SU-DHL-6 (cell line): ENCODE measurements around the gene FAM177B.
A peak's percentile ranks its signal among the peaks of the same experiment; 100 is the strongest.

Source experiments
- H2AFZ ChIP-seq: fragments of 200-600 bp; sonication (generic); 2 replicates; pipeline ENCODE4 v1.6.1; 2014; ENCODE audit warnings: low read depth, mild to moderate bottlenecking, moderate library complexity, mixed read lengths, antibody characterized with exemption, low read length; ENCODE audit not compliant: severe bottlenecking
- H3F3A ChIP-seq: fragments of 200-600 bp; shearing (Covaris generic); 2 replicates; pipeline ENCODE4 v1.6.0; 2016; ENCODE audit warnings: antibody characterized with exemption, mild to moderate bottlenecking; ENCODE audit not compliant: insufficient read depth
- H3K27ac ChIP-seq: fragments of 200-600 bp; sonication (generic); 2 replicates; pipeline ENCODE4 v1.5.1; 2016; ENCODE audit warnings: low read depth, mild to moderate bottlenecking, low read length, moderate library complexity, mixed read lengths
- H3K27me3 ChIP-seq: fragments of 200-600 bp; sonication (generic), shearing (Covaris generic); 2 replicates; pipeline ENCODE4 v1.6.0; 2014; ENCODE audit warnings: mild to moderate bottlenecking, low read length
- H3K36me3 ChIP-seq: fragments of 200-600 bp; sonication (generic); 2 replicates; pipeline ENCODE4 v1.6.1; 2014; ENCODE audit warnings: mild to moderate bottlenecking, low read length, mixed read lengths
- H3K4me2 ChIP-seq: fragments of 300-600, 200-600 bp; shearing (Covaris generic), sonication (generic); 2 replicates; pipeline ENCODE4 v1.6.0; 2014; ENCODE audit warnings: low read length, low read depth, mild to moderate bottlenecking; ENCODE audit not compliant: poor library complexity, severe bottlenecking
- H3K4me3 ChIP-seq: fragments of 200-600 bp; sonication (generic); 2 replicates; pipeline ENCODE4 v1.5.1; 2014; ENCODE audit warnings: antibody characterized with exemption, low read length, mild to moderate bottlenecking, mixed read lengths; ENCODE audit not compliant: insufficient read depth, poor library complexity, severe bottlenecking
- H3K79me2 ChIP-seq: fragments of 200-600 bp; sonication (generic); 2 replicates; pipeline ENCODE4 v1.6.1; 2014; ENCODE audit warnings: mild to moderate bottlenecking, low read length, moderate library complexity; ENCODE audit not compliant: insufficient read depth
- H3K9ac ChIP-seq: fragments of 200-600 bp; sonication (generic); 2 replicates; pipeline ENCODE4 v1.7.0; 2014; ENCODE audit warnings: mild to moderate bottlenecking, low read length
- H3K9me2 ChIP-seq: fragments of 200-600 bp; sonication (generic); replicated peaks from 2 replicates; pipeline ENCODE4 v1.6.1; 2014; ENCODE audit warnings: low read length; ENCODE audit not compliant: insufficient read depth
- H3K9me3 ChIP-seq: fragments of 200-600 bp; sonication (generic); 2 replicates; pipeline ENCODE4 v1.6.1; 2014; ENCODE audit warnings: low read length, mixed read lengths; ENCODE audit not compliant: insufficient read depth
- H4K20me1 ChIP-seq: fragments of 200-600 bp; sonication (generic); 2 replicates; pipeline ENCODE4 v1.6.1; 2014; ENCODE audit warnings: low read depth, mild to moderate bottlenecking, antibody characterized with exemption, low read length, moderate library complexity, mixed read lengths
- EZH2phosphoT487 ChIP-seq: fragments of 200-600 bp; sonication (generic), shearing (Covaris generic); conservative IDR thresholded peaks from 2 replicates; pipeline ENCODE4 v1.6.1; 2018; ENCODE audit warnings: mild to moderate bottlenecking, antibody characterized with exemption, low read length, moderate library complexity, mixed read lengths
- TF ChIP-seq, protein P1 (sequence below): fragments of 200-600 bp; sonication (generic); IDR thresholded peaks from one replicate; pipeline ENCODE4 v1.5.1; 2017; ENCODE audit warnings: antibody characterized with exemption, mild to moderate bottlenecking, low read length, moderate library complexity; ENCODE audit not compliant: insufficient read depth, poor library complexity, severe bottlenecking

Gene FAM177B

DNA sequence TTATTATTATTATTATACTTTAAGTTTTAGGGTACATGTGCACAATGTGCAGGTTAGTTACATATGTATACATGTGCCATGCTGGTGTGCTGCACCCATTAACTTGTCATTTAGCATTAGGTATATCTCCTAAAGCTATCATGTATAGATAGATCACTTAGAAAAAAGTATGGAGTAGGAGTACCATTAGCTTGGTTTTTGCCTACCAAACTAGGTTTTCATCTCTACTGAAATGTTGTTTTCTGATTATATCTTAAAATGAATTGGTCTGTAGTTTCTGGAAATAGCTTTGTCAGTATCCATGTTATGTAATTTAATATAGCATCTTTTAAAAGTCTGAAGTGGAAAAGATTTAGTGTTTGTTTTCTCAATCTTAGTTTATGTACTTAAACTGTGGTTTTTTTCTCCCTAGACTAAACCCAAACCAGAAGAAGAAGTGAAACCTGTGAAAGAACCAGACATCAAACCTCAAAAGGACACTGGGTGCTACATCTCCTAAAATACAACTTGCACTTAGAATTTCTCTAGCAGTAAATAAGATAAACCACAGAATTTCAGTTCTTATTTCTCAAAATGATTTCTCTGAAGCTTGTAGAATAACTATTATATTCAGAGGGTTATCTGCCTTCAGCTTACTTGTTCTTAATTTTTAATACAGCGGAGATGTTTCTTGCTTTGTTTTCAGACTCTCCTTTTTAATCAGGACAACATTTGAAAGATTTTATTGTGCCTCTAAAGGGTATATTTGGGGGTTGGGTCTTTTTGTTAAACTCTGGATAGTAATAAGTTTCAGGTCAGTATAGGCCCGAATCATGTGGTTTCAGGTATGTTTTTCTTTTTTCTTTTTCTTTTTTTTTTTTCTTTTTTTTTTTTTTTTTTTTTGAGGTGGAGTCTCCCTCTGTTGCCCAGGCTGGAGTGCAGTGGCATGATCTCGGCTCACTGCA is 4.5 kb upstream of the FAM177B start:
- Histone ChIP-seq H3K9me2 (no peaks in the 10 kb centered on the region), H3K4me2 (peak overlapping the region; percentile 63), H3F3A (peaks cover 30% of the 10 kb centered on the region), H2AFZ (no peak overlapping the region), H3K36me3 (peaks cover 61% of the 10 kb centered on the region), H3K27ac (peak overlapping the region; percentile 90), H4K20me1 (peaks cover 16% of the 10 kb centered on the region; the same call in 1 of the 2 replicates), H3K9me3 (no peaks in the 10 kb centered on the region), H3K4me3 (no peak overlapping the region), H3K9ac (no peak overlapping the region), H3K79me2 (no peaks in the 10 kb centered on the region), H3K27me3 (no peaks in the 10 kb centered on the region)
- no peak for TF ChIP-seq EZH2phosphoT487
- TF ChIP-seq, protein P1, sequence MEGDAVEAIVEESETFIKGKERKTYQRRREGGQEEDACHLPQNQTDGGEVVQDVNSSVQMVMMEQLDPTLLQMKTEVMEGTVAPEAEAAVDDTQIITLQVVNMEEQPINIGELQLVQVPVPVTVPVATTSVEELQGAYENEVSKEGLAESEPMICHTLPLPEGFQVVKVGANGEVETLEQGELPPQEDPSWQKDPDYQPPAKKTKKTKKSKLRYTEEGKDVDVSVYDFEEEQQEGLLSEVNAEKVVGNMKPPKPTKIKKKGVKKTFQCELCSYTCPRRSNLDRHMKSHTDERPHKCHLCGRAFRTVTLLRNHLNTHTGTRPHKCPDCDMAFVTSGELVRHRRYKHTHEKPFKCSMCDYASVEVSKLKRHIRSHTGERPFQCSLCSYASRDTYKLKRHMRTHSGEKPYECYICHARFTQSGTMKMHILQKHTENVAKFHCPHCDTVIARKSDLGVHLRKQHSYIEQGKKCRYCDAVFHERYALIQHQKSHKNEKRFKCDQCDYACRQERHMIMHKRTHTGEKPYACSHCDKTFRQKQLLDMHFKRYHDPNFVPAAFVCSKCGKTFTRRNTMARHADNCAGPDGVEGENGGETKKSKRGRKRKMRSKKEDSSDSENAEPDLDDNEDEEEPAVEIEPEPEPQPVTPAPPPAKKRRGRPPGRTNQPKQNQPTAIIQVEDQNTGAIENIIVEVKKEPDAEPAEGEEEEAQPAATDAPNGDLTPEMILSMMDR = no peak

DNA sequence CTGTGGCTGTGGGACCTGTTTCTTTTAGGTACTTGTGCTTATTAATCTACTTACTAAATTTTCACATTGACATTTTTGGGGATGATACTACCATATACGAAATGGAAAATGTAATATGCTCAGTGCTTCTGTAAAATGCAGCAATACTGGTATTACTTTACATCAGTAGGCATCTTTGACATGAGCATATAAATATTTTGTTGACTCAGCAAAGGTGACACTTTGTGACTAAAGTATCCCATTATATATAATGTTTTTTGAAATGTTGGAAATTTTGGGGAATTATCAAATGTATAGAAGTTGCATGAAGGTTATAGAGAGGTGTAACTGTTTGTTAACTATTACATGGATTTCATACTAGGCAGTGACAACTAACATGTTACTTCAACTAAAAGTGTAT is 2.3 kb upstream of the FAM177B start:
- H3K9me2 ChIP-seq = no peaks in the 10 kb centered on the region
- H3K27ac ChIP-seq = no peak overlapping the region
- no peaks in the 10 kb centered on the region for H3K27me3 ChIP-seq
- no peaks in the 10 kb centered on the region for H3K9me3 ChIP-seq
- H2AFZ ChIP-seq = no peak overlapping the region
- no peak overlapping the region for H3K9ac ChIP-seq
- peaks cover 30% of the 10 kb centered on the region for H3F3A ChIP-seq
- H3K4me2 ChIP-seq = no peak overlapping the region
- peaks cover 41% of the 10 kb centered on the region for H3K36me3 ChIP-seq
- no peak overlapping the region for H3K4me3 ChIP-seq
- no peak for TF ChIP-seq EZH2phosphoT487
- TF ChIP-seq, protein P1 = no peak
- peaks cover 16% of the 10 kb centered on the region; the same call in 1 of the 2 replicates for H4K20me1 ChIP-seq
- H3K79me2 ChIP-seq = no peaks in the 10 kb centered on the region

GRCh38 chr1:222736470-222736869 is 532 bp upstream of the FAM177B start:
- Histone ChIP-seq H4K20me1 (peaks cover 15% of the 10 kb centered on the region; the same call in 1 of the 2 replicates), H3K9me3 (no peaks in the 10 kb centered on the region), H3K27ac (no peak overlapping the region), H3K27me3 (no peaks in the 10 kb centered on the region), H3K79me2 (no peaks in the 10 kb centered on the region), H2AFZ (no peak overlapping the region), H3K9ac (no peak overlapping the region), H3F3A (peaks cover 24% of the 10 kb centered on the region), H3K36me3 (peaks cover 29% of the 10 kb centered on the region), H3K4me3 (no peak overlapping the region), H3K4me2 (no peak overlapping the region), H3K9me2 (no peaks in the 10 kb centered on the region)
- TF ChIP-seq, protein P1 = no peak
- TF ChIP-seq EZH2phosphoT487 = no peak
